Activated CD8-positive, alpha-beta memory T cell treated with anti-CD3 and anti-CD28 coated beads for 24 hours (primary cell): ENCODE measurements around the gene TFRC.
"Not testable (repeated sequence)": the region's sequence is repeated elsewhere in the genome, so short reads cannot be mapped to it uniquely, and the experiment has no call there.

Experiments used
- DNase-seq: peaks from one replicate; pipeline ENCODE4 v3.0.0-alpha.2; 2020

TFRC gene

DNA sequence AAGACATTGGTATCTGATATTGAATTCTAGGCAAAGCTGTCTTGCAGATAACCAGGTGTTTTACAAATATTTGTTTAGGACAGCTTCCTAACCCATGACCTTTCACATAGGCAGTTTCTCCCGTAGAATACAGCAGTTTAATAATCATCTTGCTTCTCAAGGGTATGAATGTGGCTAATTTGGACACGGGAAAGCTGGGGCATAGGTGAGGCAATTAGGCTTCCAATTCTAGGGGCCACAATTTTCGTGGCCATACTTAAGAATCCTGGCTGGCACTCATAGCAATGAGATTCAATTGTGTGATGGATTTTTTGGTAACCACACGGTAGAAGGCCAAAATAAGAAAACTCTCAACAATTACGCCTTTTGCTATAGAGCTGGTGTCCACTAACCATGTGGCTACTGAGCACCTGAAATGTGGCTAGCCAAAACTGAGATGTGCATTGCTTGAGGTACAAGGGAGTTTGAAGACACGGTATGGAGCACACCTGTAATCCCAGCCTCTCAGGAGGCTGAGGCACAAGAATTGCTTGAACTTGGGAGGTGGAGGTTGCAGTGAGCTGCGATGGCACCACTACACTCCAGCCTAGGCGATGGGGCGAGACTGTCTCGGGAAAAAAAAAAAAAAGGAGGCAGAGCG, 34.4 kb downstream of the TFRC start:
- no peak for DNase-seq

DNA sequence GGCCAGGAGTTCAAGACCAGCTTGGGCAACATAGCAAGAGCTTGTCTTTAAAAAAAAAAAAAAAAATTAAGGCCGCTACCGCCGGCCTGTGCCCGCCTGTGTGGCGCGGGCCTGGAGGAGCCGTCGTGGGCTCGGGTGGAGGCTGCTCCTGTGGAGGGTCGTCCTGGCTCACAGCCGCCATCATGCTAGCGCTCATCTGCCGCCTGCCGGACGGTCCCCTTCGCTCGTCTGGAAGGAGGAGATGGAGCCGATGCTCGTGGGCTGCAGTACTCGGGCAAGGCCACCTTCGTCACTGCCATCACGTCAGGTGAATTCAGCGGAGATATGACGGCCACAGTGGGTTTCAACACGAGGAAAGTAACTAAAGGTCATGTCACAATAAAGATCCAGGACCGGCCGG, 37.4 kb downstream of the TFRC start:
- no peak for DNase-seq

DNA sequence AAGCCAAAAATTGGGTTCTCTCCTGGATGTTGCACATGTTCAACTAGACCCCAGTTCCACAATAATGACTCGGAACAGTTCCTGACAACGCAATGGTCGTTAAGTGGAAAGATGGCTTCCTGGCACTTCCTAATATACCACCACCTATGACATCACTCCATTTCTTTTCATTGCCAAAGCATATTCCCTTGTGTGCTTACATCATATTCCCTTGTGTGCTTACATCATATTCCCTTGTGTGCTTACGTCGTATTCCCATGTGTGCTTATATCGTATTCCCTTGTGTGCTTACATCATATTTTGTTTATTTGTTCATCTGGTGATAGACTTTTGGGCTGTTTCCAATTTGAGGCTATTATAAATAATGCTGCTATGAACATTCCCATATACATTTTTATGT, 39.2 kb downstream of the TFRC start:
- DNase-seq, result no peak

DNA sequence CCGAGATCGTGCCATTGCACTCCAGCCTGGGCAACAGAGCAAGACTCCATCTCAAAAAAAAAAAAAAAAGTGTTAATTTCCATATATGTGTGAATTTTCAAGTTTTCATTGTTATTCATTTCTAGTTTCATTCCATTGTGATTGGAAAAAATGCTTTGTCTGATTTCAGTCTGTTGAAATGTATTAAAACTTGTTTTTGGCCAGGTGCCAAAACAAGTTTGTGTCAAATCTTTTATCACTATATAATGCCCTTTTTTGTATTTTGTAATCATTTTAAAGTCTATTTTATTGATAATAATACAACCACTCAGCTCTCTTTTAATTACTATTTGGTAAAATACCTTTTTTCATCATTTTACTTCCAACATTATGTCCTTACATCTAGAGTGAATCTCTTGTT, 42.5 kb downstream of the TFRC start:
- no peak for DNase-seq

DNA sequence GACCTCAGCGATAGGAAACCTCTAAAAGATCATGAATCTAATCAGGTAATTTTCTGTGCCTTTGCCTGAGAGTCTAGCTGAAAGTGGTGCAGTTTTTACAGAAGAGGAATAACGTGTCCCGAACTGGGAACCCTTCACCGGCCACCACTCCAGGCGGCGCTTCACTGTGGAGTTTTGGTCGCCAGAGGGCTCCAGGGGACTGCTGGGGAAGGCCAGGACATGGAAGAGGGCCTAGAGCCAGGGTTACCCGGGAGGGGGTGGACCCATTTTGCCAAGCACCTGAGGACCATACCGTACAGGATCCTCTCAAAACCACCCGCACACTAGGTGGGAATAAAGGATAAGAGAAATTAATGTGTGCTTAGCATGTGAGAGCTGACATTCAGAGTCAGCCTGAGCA, 55.8 kb downstream of the TFRC start:
- DNase-seq, result not testable (repeated sequence)

DNA sequence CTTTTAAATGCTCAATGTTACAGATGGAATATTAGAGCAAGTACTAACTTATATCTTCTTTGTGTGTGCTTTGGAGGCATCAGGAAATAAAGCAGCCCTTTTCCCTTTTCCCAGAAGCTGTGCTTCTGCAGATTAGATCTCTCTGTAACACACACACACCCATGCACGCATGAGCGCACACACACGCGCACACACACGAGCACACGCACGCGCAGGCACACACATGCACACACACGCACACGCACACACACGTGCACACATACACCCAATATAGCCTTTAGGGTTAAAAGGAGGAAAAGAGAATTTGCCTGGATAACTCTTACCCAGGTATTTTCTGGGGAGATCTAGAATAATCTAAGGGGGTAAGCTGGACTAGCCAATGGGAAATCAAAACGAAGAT, 56.9 kb downstream of the TFRC start:
- no peak for DNase-seq

DNA sequence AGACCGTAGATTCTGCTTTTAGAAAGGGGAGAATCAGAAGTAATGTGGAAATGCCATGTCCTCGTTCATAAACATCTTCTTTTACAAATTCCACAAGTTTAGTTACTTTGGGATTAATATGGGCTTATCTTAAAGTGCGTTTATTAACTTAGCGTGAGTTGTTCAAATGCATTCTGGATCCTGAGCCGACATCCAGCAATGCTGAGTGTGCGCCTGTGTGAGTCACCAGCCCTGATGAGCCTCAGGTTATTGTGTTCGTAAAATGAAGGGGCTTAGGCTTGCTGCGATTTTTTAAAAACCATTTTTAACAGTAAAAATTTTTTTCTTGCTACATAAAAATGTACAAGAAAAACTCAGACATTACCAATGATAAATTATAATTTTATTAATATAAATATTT, 57.9 kb downstream of the TFRC start:
- DNase-seq, result no peak

DNA sequence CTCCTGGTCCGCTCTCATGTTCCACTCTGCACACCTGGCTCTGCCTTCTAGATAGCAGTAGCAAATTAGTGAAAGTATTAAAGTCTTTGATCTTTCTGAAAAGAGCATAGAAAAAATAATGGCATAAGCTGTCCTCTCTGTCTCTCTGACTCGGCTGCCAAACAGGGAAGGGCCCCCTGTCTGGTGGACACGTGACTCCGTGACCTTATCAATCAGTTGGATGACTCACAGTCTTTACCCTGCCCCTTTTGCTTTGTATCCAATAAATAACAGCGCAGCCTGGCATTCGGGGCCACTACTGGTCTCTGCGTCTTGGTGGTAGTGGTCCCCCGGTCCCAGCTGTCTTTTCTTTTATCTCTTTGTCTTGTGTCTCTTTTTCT, 59.4 kb downstream of the TFRC start:
- DNase-seq, result not testable (repeated sequence)

DNA sequence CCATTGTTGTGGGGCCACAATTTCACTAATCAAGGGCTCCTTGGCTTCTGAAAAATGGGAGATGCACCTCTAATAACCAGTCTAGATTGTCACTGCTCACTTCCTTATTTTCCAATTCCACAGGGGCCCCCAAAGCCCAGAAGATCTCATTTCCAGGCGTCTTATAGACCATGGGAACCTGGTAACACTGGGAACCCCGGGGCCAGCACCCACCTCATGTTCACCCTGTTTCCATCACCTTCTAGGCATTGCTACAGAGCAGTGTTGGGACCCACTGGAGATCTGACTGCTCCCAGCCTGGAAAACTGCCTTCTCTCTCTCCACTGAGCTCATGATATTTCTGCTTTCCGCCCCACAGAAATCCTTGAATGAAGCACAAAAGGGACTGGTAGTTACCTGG, 61.5 kb downstream of the TFRC start:
- no peak for DNase-seq

DNA sequence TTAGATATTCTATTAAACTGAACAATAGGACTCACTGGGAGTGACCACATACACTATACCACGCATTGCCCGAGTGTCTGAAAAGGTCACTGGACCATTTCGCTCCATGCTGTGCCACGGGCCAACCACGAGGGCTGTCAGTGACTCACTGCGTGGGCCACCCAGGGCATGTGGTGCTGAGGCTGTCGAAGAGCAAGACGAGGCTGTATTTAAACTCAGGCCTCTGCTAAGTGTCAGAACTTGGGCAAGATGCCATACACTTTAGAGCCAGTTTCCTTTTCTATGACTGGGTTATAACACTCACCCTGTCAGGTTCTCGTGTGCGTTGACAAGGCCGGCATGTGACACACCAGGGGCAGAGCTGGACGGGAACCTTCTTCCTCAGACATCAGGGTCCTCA, 62.3 kb downstream of the TFRC start:
- DNase-seq, result not testable (repeated sequence)

DNA sequence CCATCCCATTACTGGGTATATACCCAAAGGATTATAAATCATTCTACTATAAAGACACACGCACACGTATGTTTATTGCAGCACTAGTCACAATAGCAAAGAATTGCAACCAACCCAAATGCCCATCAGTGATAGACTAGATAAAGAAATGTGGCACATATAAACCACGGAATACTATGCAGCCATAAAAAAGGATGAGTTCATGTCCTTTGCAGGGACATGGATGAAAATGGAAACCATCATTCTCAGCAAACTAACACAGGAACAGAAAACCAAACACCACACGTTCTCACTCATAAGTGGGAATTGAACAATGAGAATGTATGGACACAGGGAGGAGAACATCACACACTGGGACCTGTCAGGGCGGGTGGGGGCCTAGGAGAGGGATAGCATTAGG, 63.7 kb downstream of the TFRC start:
- not testable (repeated sequence) for DNase-seq

DNA sequence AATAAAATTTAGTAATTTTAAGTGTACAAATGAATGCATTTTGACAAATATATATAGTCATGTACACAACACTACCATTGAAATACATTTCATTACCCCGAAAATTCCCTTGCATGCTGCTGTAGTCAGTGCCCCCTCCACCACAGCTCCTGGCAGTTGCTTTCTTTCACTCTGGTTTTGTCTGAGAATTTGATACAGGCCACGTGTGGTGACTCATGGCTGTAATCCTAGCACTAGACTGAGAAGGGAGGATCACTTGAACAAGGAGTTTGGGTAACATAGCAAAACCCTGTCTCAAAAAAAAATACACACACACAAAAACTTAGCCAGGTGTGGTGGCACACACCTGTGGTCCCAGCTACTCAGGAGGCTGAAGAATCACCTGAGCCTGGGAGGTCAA, 65.4 kb downstream of the TFRC start:
- no peak for DNase-seq

DNA sequence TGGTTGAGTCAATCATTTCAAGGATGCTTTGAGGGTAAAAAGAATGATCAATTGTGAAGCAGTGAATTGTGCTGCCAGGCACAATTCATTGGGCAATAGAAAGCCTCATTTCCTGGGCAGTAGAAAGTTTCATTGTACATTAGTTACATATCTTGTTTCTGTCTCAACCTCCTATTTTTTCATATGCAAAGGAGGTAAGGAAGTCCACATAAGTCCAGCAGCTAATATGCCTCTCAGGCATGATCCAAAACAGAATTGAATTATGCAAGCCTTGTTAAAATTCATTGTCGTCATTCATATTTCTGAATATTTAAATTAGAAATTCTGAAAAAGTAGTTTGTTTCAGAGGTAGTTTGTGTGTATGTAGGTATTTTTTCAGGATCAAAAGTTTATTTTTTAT, 65.8 kb downstream of the TFRC start:
- no peak for DNase-seq

DNA sequence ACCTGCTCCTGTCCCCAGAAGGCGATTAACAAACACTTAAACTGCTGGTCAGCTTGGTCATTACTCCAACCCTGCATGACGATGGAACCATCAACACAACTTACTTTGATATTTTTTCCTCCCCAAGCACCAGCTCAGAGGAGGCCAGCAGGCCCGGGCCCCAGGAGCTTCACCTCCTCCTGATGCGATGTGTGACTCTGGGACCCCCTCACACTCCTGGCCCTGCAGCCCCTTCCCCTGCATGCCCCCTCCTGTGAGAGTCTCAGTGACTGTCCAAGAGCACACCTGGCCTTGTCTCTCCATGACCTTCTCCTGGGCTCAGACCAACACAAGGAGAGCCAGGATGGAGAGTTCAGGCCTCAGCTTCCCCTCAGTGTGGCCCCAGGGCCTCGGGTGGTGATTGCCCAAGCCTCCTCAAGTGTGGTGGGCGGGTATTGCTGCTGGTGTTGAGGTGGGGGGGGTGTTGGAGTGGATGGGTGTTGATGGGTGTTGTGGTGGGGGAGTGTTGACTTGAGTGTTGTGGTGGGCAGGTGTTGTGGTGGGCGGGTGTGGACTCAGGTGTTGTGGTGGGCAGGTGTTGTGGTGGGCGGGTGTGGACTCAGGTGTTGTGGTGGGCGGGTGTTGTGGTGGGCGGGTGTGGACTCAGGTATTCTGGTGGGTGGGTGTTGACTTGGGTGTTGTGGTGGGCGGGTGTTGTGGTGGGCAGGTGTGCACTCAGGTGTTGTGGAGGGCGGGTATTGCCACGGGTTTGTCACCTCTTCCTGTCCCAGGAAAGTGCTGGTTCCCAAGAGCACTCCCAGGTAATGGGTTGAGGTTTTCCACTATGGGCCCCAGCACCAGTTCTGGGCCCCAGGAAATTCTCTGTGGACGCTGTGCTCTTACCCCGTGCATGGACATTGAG, 68.1 kb downstream of the TFRC start:
- no peak for DNase-seq

DNA sequence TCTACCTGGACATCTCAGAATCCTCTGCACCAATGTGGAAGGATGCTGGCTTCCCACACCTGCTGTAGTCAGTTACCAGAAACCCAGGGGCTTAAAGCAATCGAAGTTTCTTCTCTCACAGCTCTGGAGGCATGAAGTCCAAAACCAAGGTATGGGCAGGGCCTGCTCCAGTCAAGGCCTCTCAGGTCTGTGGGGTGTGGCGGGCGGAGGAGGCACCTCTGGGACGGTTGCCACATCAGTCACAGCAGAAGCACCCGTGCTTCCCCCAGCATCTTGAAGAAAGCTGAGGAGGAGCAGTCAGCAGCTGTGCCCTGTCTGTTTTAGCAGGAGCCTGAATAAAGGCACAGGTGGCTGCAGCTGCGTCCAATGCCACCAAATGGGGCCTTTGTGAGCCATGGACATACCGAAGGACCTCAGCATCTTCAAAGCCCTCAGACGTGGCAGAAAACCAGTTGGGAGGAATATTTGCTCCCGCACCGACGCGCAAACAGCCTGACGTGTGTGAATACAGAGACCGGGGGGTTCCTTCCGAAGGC, 68.9 kb downstream of the TFRC start:
- no peak for DNase-seq

DNA sequence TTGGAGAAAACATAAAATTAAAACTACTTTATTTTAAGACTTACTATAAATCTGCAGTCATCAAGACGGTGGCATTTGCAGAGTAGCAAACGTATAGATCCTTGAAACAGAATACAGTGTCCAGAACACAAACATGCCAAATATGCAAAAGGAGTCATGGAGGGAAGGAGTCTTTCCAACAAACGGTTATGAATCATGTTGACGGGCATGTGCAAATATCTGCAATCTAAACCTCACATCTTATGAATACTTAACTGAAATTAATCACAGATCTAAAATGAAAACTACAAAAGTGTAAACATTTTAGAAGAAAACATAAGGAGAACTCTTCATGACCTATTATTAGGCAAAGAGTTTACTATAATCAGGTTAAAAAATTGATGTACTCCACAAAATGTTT, 69.4 kb downstream of the TFRC start:
- DNase-seq, result no peak

DNA sequence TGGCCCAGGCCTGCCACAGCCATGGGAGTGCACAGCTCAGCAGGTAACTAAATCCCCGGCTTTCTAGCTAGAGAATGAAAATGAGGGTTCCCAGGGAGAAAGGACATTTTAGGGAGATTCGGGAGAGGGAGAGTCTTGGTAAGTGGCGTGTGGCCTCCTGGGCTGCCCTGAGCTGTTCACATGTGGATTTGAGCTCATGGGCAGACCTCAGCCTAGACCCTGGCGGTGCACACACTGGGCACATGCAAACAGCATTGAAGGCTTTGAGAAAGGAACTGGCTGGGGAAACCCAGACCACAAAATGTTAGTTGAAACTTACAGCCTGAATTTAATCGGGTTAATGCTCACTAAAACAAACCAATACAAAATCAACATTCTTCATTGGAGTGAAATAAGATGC, 72.4 kb downstream of the TFRC start:
- DNase-seq, result no peak

DNA sequence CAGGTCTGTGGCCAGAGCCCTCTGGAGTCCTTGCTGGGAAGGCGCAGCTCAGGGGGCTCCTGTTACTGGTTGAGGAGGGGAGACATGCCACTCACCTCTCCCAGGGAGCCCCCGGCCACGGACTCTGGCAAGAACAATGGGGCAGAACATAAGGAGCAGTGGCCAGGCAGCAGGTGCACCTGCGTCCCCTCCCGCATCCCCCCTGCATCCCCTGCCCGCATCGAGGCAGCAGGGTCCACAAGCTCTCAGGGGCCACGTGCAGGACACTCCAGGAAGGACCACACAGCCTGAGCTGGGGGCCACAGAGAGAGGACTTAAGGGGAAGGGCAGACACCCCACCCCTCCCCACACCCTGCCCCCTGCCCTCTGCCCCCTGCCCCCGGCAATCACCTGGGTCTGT, 73.0 kb downstream of the TFRC start:
- DNase-seq, result no peak

DNA sequence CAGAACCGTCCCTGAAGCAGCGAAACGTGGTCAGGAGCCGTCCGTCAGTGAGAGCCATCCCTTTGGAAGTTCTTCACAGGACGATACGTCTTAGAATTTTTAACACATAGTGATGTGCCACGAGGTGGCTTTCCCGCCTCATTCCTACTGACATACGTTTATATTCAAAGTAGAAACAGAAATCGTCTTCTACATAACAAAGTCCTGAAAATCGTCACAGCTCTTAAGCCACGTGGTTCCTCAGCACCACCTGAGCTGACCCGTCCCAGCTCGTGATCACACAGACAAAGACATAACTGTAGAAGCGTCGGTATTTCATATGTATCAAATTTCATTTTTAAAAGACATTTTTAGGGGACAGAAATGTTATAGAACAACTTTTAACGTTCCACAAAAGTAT, 73.5 kb downstream of the TFRC start:
- DNase-seq, result no peak

DNA sequence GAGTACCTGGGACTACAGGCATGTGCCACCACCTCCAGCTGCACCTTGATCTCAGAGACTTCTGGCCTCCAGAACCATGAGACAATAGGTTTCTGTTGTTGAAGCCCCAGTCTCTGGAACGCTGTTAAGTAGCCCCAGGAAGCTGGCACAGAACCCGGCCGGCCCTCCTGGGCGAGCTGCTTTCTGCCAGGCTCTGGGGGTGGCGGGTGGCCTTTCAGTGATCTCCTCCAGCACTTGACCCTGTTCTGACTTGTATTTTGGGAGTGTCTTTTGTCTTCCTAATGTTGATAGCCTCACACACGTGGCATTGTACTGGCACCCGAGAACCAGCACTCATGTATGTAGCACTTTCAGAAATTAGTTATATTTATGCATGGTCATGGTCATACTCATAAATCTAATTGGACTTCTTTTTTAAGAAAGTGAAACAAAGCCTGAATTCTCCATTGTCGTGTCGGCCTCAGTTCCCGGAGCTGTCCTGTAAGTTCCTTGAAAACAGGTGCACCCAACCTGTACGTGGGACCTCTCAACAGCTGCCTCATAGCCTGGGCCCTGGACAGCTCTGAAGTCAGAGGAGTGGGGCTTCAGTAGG, 74.0 kb downstream of the TFRC start:
- no peak for DNase-seq

DNA sequence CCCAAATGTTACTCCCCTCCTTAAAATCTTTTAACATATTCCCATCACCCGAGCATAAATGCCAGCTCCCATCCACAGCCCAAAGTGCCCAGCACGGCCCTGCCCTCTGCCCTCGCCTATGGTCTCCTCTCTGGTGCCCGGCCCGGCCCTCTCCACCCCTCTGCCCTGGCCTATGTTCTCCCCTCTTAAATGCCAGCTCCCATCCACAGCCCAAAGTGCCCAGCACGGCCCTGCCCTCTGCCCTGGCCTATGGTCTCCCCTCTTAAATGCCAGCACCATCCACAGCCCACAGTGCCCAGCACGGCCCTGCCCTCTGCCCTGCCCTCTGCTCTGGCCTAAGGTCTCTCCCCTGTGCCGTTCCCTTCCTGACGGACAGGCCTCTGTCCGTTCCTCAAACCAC, 76.6 kb downstream of the TFRC start:
- DNase-seq, result not testable (repeated sequence)

DNA sequence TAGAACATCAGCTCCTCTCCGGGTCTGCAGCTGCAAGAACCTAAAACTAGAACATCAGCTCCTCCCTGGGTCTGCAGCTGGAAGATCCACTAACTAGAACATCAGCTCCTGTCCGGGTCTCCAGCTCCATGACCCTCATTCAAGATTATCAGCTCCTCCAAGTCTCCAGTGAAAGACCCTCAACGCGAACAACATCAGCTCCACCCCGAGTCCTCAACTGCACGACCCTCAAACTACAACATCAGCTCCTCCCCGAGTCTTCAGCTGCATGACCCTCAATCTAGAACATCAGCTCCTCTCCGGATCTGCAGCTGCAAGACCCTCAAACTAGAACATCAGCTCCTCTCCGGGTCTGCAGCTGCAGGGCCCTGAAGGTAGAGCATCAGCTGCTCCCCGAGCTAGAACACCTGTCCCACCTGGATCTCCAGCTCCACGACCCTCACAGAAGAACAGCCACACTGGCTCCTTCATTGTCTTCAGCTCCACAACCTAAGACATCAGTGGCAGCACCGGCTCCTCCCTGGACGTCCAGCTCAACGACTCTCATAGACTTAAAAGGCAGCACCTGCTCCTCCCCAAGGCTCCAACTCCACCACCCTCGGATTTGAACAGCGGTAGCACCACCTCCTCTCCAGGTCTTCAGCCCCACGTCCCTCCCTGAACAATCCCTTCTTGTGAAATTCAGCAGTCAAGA, 77.4 kb downstream of the TFRC start:
- not testable (repeated sequence) for DNase-seq

DNA sequence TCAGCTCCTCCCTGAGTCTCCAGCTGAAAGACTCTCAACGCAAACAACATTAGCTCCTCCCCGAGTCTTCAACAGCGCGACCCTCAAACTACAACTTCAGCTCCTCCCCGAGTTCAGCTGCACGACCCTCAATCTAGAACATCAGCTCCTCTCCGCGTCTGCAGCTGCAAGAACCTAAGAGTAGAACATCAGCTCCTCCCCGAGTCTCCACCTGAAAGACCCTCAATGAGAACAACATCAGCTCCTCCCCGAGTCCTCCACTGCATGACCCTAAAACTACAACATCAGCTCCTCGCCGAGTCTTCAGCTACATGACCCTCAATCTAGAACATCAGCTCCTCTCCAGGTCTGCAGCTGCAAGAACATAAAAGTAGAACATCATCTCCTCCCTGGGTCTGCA, 78.3 kb downstream of the TFRC start:
- peak; percentile 47 for DNase-seq
